Cardiac septum (tissue), 1 donor: Measurements from ENCODE around the gene OCA2. TPM values are rescaled to one million over a fixed set of nuclear protein-coding genes. Genes with fewer than 3 reads are reported as not detected.
"Not testable (repeated sequence)": the region's sequence is repeated elsewhere in the genome, so short reads cannot be mapped to it uniquely, and the experiment has no call there.

ENCODE experiments used
- DNase-seq: peaks from one replicate; pipeline ENCODE4 v3.0.0-alpha.2; 2020; ENCODE audit warnings: low spot score
- intact Hi-C: fragments of 100-400 bp; cut with DNase I; formaldehyde crosslinking; loops from one replicate; pipeline ENCODE4 v1.14.0; 2022
- total RNA-seq: library from RNA; stranded (reverse); fragmentation: NEBNext Ultra II Directional; extraction: Animal tissue kit (Norgen Biotek cat#: 25700); gene quantifications from one replicate; pipeline ENCODE4 v1.2.1, GENCODE V29; 2021
- donor health status: DM: no; HTN: no; CAD: no.

The OCA2 gene
- total RNA-seq, 1 donor from 2014 or later = not detected

GRCh38 chr15:28013976-28014375, 85.1 kb downstream of the OCA2 start:
- no peak for DNase-seq
- intact Hi-C loops = no loop called here

DNA sequence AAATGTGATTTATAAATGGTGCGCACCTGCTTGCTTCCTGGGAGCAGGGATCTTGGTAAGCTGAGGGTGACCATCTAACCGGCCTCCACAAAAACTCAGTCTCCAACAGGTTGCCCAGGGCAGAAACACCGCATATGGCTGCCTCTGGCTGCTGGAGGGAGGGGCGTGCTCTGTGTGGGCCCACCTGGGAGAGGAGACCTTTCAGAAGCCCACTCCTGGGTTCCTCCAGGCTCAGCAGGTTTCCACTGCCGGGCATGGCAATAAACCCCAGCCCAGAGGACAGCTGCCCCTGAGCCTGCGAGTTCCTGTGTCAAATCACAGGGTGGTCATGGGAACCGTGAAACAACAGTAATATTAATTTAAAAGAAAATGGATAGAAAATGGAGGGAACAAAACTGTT, 85.6 kb downstream of the OCA2 start:
- DNase-seq = no peak
- intact Hi-C loops = no loop called here

DNA sequence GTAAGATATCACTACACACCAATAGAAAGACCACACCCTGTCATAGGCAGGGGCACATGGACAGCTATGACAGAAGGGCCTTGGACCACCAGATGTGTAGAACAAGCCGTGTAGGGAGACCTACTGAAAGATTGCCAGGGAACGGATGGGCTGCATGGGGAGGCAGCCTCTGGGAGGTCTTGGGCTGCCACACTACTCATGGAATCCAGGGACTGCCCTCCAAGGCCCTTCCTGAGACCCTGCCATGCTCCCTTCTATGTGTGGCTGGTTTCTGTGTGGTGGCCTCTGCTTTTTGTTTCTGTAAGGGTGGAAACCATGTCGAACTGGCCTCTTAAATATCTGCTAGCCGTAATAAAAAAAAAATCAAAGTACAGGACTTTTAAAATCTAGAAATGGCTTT, 86.9 kb downstream of the OCA2 start:
- intact Hi-C loops = no loop called here

DNA sequence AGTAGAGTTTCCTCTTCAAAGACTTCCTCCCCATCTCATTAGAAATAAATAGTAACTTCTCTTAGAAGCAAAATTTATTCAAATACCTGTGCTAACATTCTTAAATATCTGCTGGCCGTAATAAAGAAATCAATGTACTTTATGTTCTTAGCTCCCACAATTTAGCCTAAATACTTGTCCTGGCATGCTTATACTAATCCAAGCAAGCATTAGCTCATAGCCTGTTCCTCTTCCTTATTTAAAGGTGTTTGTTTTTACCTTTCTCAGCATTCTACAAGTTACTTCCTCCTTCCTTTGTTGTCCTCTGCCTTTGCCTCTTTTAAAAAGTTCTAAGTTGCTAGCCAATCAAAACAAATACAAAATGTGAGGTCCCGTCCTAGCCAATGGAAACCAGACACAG, 90.9 kb downstream of the OCA2 start:
- intact Hi-C loops, DNase-seq: not testable (repeated sequence)

More for the DNA sequence above, 86.9 kb downstream of the OCA2 start:
- no peak for DNase-seq

GRCh38 chr15:28006116-28006905, 92.8 kb downstream of the OCA2 start:
- DNase-seq = no peak
- intact Hi-C loops = no loop called here

DNA sequence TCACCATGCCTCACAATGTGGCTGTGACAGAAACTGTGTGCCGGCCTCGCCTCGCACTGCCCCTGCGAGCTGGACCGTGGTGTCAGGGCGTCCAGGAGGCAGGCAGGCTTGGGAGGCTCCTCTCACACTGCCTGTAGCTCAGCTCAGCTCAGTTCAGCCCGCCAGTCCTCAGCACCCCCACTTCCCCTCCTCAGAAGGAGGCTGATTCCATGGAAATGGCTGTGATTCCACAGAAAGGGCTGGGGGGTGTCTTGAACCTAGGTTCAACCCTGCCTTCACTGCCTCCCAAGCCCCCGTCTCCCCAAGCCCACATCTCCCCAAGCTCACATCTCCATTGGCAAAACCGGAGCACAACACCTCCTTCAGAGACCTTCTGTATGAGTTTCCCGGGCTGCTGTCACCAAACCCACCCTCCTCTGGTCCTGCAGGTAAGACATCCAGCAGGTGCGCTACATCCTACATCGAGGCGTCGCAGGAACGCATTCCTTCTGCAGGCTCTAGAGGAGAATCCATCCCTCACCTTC, 94.0 kb downstream of the OCA2 start:
- DNase-seq = no peak
- intact Hi-C loops = no loop called here

- no peak for DNase-seq
- intact Hi-C loops = no loop called here
Observed at GRCh38 chr15:28004143-28005003, 94.7 kb downstream of the OCA2 start.

- intact Hi-C loops = no loop called here
- no peak for DNase-seq
Observed at GRCh38 chr15:28003302-28004037, 95.6 kb downstream of the OCA2 start.

- intact Hi-C loops = no loop called here
- no peak for DNase-seq
Observed at GRCh38 chr15:28002867-28003266, 96.2 kb downstream of the OCA2 start.

DNA sequence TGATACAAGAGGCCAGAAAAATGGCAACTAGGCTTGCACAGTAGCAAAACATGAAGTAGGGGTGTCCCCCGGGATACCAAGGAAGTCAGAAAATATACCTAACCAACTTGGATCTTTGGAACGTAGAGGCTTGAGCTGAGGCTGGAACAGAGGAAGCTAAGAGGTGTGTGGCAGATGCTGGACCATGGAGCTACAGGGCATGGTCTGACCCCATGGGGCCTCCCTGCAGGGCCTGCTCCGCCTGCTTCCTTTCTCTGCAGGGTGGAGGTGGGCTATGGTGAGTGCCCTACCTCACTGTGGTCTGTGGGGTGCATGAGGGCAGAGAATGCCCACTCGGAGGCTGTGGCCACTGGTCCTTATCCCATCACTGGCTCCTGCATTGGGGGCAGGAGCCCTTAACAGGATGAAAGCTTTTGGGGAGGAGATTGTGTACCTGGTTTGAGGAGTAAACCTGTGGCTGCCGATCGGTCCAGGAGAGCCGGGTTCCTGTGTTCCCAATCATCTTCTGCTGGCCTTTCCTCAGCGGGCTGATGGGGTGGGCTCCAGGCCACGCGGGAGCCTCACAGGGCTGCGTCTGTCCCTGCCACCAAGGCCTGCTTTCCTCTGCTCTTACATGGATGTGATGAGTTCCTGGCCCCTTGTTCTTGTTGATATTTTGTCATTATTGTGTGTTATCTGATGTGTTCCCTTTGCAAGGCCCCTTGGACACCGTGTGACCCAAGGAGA, 96.8 kb downstream of the OCA2 start:
- intact Hi-C loops = no loop called here
- DNase-seq = no peak

- intact Hi-C loops = no loop called here
- no peak for DNase-seq
Observed at GRCh38 chr15:28001641-28002040, 97.5 kb downstream of the OCA2 start.

GRCh38 chr15:27993996-27994780, 104.9 kb downstream of the OCA2 start:
- intact Hi-C loops = no loop called here
- DNase-seq = no peak

DNA sequence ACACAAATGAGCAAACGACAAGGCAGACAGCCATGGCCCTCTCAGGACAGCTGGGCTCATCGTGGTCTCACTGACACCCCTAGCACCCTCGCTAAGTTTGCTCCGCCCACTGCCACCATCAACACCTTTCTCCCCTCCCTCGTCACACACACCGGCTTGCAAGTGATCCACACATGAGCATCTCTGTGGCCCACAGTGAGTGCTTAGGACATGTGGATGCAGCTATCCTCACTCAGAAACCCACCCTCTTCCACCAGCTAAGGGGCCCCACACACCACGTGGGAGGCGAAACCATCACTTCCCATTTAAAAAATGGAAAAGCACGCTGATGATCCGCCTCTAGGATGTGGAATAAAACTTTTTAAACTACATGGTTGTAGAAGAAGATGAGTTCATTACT, 105.6 kb downstream of the OCA2 start:
- intact Hi-C loops = no loop called here
- DNase-seq = no peak

DNA sequence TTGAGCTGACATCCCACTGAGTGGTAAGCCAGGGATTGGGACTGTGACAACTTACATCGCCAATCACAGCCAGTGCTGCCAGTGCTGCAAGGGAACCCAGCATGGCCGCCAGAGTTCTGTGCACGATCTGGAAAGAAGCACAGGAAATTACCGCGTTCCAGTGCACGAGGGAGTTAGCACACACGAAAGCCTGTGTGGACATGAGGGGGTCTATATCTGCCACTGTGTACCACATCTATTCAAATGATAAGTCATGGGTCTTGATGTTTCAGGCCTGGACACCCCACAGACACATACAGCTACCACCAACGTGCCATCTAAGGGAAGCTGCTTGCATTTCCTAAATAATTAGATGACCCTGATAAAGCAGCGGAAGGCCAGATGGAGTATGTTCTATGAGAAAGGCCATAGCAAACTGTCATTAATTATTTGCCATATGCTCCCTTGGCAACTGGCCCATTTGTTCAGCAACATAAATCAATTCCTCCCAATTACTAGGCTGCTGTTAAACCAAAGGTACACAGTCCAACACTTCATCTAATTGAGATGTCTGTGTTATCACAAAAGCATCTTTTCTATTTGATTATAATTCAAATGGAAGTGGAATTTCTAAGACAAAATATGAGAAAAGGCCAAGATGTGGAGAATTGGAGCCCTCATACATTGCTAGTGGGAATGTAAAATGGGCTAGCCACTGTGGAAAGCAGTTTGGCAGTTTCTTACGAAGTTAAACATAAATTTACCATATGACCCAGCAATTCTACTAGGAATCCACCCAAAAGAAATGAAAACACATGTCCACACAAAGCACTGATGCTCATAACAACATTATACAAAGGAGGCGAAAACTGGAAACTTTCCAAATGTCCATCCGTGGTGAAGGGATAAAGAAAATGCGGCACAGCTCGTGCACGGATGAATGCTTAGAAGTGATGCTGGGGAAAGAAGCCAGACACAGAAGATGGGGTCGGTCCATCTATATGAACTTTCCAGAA, 108.3 kb downstream of the OCA2 start:
- no peak for DNase-seq
- intact Hi-C loops = no loop called here

GRCh38 chr15:27989838-27990237, 109.3 kb downstream of the OCA2 start:
- intact Hi-C loops = no loop called here
- DNase-seq = no peak

DNA sequence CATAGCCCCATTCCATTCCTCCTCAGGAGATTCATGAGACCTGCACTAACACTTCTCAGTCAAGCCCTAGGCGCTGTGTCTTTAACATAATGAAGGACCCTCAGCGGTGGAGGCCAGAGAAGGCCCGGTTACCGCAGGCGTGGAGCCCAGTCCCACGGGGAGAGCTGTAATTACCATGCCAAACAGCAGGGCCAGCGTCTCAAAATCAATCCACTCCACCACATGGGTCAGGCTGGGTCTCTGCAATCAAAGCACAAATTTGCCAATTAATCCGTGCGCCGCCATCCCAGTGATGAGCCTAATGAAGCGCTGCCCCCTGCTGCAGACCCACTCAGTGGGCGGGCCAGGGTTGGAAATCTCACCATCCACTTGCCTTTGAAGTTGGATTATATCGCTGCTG, 109.7 kb downstream of the OCA2 start:
- intact Hi-C loops = no loop called here
- no peak for DNase-seq

- no peak for DNase-seq
- intact Hi-C loops = no loop called here
Observed at GRCh38 chr15:27985099-27985498, 114.0 kb downstream of the OCA2 start.
